NCI-H748 (cell line): Measurements from ENCODE around the gene MPDU1.

ENCODE experiments used
- DNase-seq: peaks from one replicate; lab custom pipeline; 2025; ENCODE audit not compliant: unreplicated experiment; lab: John Stamatoyannopoulos, UW

The MPDU1 gene

DNA sequence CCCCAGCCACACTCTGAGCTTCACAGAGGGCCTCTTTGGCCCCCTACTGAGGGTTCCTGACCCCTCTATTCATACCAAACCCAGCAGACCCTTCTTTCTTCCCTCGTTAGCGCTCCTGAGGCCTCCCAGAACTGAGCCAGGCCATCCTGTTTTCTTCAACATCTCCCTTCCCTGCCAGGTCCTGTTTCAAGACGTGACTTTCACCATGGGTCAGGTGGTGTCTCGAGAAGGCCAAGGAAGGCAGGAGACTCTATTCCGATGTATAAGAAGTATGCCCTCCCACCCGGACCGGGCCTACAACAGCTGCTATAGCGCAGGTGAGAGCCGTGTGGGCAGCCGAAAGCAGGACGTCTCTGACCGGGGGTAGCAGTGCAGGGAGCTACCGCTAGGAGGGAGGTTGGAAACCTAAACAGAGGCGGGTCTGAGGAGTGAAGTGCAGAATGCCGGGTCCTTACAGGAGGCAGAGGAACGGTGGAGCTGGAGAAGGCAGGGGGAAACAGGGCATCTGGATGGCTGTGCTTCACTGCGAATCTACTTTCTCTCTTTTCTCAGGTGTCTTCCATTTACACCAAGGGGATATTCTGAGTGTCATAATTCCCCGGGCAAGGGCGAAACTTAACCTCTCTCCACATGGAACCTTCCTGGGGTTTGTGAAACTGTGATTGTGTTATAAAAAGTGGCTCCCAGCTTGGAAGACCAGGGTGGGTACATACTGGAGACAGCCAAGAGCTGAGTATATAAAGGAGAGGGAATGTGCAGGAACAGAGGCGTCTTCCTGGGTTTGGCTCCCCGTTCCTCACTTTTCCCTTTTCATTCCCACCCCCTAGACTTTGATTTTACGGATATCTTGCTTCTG is 23.3 kb upstream of the MPDU1 start:
- DNase-seq, result peak; percentile 62

DNA sequence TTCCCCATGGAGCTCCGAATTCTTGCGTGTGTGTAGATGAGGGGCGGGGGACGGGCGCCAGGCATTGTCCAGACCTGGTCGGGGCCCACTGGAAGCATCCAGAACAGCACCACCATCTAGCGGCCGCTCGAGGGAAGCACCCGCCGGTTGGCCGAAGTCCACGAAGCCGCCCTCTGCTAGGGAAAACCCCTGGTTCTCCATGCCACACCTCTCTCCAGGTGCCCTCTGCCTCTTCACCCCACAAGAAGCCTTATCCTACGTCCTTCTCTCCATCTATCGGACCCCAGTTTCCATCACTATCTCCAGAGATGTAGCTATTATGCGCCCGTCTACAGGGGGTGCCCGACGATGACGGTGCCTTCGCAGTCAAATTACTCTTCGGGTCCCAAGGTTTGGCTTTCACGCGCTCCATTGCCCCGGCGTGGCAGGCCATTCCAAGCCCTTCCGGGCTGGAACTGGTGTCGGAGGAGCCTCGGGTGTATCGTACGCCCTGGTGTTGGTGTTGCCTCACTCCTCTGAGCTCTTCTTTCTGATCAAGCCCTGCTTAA is 22.6 kb upstream of the MPDU1 start:
- peak; percentile 92 for DNase-seq

DNA sequence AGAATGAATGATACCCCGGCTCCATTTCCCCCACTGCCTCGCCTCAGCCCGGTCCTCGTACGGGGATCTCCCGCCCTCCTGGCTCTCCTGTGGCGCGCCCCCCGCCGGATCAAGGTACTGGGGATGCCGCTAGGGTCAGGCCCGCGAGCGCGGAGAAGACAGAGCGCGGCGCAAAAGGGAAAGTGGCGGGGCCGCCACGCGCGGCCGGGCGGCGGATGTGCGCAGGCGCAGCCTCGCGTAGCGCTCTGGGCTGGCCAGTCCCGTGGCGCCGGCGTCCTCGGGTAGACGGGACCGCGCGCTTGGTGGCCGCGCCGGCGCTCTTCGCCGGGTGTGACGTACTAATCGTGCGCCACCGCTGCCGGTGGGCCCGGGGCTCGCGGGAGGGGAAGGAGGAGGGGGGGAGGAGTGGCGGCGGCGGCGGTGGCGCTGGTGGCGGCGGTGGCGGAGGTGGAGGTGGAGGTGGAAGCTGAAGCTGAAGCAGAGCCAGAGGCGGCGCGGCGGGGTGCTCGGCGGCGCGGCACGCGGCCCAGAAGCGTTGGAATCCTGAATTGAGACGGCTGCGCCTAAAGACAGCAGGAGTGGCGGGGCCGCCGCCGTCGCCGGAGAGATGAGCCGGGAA is 22.0 kb upstream of the MPDU1 start, which contains the start of gene SENP3:
Gene SENP3 (plus strand): TSS at position 331 of the 619 bp plus-strand sequence. CDS start 1,158 bp downstream, outside the sequence.
- peak; percentile 96 for DNase-seq

DNA sequence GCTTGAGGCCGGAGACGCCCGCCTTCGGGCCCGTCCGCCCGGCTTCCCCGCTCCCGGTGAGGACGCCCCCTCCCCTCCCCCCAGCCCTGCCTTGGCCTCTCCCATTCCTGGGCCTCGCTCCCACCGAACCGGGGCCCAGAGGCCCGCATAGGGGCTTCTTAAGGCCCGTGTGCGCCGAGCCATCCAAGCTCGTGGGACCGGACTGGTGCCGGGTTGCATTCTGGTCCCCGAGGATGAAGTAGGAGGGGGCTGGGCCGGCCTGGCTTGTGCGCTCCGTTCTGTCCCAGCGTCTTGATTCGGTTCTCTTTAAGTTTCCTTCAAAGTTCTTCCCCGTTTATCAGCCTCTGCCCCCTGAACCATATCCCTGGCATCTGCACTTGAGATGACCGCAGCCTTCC is 21.4 kb upstream of the MPDU1 start:
- DNase-seq, result no peak

DNA sequence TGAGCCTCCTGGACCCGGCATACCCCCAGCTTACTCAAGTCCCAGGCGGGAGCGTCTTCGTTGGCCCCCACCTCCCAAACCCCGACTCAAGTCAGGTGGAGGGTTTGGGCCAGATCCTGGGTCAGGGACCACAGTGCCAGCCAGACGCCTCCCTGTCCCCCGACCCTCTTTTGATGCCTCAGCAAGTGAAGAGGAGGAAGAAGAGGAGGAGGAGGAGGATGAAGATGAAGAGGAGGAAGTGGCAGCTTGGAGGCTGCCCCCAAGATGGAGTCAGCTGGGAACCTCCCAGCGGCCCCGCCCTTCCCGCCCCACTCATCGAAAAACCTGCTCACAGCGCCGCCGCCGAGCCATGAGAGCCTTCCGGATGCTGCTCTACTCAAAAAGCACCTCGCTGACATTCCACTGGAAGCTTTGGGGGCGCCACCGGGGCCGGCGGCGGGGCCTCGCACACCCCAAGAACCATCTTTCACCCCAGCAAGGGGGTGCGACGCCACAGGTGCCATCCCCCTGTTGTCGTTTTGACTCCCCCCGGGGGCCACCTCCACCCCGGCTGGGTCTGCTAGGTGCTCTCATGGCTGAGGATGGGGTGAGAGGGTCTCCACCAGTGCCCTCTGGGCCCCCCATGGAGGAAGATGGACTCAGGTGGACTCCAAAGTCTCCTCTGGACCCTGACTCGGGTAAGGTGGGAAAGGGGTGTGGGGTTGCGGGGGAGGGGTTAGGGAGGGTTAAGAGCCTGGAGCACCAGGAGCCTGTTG is 20.4 kb upstream of the MPDU1 start:
- no peak for DNase-seq

DNA sequence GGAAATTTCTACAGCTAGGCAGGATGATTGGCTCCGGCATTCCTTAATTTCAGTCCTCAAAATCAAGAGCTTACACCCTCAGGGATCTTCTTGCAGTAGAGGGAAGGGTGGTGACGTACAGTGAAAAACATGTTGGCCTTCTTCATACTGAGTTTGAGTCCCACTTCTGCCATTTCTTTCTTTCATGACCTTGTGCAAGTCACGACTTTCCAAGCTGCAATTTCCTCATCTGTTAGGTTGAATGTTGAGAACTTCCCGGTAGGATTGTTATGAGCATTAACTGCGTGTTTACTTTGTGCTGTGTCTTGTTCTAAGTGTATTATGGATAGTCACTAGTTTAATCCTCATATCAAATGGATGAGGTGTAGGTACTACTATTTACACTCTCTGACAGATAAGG is 14.1 kb upstream of the MPDU1 start:
- DNase-seq, result no peak

DNA sequence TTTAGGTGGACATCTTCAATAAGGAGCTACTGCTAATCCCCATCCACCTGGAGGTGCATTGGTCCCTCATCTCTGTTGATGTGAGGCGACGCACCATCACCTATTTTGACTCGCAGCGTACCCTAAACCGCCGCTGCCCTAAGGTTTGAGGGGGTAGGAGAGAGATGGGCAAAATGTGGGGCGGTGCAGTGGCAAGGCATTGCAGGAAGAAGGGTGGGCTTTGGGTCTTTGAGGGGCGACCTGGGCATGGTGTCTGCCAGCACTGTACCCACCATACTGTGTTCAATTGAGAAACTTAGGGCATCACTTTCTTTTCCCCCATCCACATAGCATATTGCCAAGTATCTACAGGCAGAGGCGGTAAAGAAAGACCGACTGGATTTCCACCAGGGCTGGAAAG is 13.3 kb upstream of the MPDU1 start:
- no peak for DNase-seq

DNA sequence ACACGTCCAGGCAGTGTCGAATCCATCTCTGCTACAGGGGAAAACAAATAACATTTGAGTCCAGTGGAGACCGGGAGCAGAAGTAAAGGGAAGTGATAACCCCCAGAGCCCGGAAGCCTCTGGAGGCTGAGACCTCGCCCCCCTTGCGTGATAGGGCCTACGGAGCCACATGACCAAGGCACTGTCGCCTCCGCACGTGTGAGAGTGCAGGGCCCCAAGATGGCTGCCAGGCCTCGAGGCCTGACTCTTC is 11.4 kb upstream of the MPDU1 start:
- no peak for DNase-seq

DNA sequence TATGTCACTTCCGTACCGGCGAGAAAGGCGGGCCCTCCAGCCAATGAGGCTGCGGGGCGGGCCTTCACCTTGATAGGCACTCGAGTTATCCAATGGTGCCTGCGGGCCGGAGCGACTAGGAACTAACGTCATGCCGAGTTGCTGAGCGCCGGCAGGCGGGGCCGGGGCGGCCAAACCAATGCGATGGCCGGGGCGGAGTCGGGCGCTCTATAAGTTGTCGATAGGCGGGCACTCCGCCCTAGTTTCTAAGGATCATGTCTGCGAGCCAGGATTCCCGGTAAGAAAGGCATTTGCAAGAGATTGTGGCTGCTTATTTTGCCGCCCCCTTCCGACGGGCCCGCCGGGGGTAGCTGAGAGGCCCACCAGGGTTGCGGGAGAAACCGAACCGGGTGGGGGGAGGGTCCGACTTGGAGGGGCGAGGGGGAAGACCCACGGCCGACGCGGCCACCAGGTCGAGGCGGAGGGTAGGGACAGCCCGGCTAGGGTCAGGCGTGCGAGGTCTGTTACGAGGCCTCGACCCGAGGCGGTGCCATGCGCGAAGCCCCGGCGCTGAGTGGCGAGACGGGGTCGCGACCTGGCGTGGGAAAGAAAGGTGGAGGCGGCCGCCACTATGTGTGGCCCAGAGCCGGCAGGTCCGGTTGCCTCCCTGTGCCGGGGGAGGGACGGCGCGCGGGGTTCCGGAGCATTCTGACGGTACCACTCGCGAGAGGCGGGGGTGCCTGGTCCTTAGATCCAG is 10.9 kb upstream of the MPDU1 start:
- DNase-seq, result peak; percentile 100

DNA sequence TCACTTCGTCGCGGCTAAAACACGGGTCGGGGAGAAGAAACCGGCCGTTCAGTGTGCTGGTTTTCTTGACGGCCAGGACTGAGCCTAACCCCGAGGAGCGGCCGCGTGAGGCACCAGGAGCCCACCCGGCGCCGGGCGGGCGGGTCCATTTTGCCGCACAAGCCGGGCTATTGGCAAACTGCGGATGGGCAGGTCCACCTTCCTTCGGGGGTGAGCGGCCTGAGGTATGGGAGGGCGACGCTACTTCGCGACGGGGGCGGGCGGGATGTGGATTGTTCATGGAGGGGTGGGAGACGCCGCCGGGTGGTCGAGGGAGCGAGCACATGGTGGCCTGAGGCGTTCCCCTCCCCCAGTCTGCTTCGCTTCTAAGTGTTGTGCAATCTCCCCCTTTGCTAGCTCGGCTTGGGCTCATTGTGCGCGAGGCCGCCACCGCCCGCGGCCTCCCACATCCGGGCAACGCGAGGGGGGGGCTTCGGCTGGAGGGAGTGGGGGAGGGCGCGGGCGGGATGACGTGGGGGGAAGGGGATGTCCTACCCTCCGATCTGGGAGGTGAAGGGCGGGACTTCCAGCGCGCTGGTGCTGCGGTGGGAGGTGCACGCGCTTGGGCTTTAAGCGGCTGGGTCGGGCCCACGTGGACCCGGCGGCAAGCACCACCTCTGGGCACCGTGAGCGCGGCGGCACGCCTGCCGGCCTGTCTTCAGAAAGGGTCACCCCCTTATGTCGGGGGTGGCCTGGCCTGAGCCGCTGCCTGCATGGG is 10.2 kb upstream of the MPDU1 start:
- DNase-seq, result peak; percentile 95

DNA sequence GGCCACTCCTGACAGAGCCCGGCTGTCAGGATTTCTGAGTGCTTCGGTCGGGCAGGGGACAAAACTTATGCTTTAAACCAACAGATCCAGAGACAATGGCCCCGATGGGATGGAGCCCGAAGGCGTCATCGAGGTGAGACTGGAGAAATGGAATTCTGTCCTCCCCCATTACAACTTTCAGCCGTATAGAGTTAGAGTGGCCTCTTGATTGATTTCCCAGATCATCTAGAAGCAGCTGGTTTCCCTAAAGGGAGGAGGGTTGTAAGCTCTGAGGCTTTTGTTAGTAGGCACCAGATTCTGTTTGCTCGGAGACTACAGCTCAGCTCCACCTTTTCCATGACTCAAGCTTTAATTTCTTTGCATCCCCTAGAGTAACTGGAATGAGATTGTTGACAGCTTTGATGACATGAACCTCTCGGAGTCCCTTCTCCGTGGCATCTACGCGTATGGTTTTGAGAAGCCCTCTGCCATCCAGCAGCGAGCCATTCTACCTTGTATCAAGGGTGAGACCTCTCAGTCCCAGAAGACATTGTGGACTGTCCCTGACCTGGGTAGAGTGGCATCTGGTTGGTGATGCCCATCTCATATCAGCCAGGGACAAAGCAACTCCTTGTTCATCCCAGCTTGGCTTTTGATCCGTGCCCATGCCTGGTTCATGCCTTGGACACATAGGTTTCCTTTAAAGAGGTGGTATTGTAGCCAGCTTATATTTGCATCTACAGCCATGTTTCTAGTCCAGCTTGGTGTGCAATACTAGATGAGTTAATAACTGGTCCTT is 9.3 kb upstream of the MPDU1 start:
- DNase-seq, result no peak

DNA sequence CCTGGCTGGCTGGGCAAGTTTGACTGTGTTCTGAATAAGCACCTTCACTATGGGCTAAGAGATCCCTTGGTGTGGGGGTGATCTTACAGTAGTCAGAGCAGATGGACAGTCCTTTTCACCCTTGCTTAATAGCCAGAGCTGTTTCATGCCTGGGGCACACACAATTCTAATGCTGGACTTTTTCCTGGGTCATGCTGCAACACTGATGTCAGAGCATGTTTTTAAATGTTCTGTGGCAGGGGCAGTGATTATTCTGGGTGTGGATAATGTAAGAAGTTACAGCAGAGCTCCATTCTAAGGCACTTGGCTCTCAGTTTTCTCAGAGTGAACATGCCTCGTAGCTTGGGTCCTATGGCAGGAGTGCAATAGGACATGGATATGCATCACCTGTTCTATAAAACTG is 8.2 kb upstream of the MPDU1 start:
- DNase-seq, result no peak

DNA sequence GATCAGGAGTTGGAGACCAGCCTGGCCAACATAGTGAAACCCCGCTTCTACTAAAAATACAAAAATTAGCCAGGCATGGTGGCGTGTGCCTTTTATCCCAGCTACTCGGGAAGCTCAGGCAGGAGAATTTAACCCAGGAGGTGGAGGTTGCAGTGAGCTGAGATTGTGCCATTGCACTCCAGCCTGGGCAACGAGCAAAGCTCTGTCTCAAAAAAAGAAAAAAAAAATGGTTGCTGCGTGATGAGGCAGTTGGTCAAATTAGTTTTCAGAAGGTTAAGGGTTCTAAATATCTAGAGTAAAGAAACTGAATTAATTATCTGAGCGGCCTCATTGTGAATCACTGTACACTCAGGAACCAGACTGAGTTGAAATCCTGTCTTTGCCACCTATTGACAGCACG is 7.7 kb upstream of the MPDU1 start:
- DNase-seq, result no peak

DNA sequence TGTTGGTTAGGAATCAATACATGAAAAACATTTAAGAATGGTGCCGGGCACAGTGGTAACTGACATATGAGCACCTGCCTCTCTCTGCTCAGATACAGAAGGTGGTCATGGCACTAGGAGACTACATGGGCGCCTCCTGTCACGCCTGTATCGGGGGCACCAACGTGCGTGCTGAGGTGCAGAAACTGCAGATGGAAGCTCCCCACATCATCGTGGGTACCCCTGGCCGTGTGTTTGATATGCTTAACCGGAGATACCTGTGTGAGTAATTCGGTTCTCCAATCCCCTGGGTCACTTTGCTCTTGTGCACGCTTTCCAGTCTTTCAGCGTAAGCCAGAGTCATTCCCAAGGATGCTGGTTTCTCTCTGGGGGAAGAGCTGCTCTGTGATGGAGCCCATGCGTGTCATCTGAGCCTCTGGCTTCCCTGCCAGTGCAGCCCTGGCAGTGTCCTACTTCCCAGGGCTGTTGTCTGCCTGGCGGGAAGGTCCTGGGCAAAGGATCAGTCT is 7.2 kb upstream of the MPDU1 start:
- no peak for DNase-seq

DNA sequence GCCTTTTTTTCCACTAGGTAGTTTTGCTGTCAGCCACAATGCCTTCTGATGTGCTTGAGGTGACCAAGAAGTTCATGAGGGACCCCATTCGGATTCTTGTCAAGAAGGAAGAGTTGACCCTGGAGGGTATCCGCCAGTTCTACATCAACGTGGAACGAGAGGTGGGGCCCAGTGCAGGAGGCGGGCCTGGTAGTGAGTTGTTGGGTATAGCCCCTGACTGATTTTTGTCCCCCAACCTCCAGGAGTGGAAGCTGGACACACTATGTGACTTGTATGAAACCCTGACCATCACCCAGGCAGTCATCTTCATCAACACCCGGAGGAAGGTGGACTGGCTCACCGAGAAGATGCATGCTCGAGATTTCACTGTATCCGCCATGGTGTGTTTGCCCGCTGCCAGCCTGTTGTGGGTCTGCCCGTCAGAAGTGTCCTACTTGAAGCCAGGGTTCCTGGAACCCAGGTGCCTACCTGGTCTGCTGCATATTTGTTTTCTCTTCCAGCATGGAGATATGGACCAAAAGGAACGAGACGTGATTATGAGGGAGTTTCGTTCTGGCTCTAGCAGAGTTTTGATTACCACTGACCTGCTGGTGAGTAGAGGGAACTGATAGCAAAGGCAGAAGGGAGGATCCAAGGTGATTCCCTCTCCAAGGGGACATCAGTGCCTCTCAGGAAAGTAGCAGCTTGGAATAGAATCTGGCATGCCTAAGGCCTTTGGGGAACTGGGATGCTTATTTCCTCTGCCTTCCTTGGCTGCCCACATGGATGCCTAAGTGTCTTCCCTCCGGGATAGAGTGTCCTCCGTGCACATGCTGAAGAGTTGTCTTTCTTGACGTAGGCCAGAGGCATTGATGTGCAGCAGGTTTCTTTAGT is 6.1 kb upstream of the MPDU1 start:
- no peak for DNase-seq

DNA sequence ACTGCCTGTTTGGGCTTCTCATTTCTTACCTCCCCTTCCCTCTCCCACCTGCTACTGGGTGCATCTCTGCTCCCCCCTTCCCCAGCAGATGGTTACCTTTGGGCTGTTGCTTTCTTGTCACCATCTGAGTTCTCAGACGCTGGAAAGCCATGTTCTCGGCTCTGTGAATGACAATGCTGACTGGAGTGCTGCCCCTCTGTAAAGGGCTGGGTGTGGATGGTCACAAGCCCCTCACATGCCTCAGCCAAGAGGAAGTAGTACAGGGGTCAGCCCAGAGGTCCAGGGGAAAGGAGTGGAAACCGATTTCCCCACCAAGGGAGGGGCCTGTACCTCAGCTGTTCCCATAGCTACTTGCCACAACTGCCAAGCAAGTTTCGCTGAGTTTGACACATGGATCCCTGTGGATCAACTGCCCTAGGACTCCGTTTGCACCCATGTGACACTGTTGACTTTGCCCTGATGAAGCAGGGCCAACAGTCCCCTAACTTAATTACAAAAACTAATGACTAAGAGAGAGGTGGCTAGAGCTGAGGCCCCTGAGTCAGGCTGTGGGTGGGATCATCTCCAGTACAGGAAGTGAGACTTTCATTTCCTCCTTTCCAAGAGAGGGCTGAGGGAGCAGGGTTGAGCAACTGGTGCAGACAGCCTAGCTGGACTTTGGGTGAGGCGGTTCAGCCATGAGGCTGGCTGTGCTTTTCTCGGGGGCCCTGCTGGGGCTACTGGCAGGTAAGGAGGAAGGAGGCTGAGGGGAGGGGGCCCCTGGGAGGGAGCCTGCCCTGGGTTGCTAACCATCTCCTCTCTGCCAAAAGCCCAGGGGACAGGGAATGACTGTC is 4.4 kb upstream of the MPDU1 start, which contains the start of gene CD68:
Gene CD68 (plus strand): TSS at position 638 of the 833 bp plus-strand sequence. CDS start 40 bp downstream, at position 678.
- peak; percentile 55 for DNase-seq

DNA sequence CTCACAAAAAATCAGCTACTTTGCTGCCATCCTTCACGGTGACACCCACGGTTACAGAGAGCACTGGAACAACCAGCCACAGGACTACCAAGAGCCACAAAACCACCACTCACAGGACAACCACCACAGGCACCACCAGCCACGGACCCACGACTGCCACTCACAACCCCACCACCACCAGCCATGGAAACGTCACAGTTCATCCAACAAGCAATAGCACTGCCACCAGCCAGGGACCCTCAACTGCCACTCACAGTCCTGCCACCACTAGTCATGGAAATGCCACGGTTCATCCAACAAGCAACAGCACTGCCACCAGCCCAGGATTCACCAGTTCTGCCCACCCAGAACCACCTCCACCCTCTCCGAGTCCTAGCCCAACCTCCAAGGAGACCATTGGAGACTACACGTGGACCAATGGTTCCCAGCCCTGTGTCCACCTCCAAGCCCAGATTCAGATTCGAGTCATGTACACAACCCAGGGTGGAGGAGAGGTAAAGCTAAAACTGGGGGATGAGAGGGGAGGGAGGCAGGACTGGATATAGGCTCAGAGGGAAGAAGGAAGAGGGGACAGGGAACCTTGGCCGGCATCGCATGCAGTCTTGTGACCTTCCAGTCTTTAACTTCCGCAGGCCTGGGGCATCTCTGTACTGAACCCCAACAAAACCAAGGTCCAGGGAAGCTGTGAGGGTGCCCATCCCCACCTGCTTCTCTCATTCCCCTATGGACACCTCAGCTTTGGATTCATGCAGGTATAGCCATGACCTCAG is 3.6 kb upstream of the MPDU1 start:
- DNase-seq, result no peak
